IMR-90 (cell line): ENCODE results near the gene DYRK1A.

Experiments
- BHLHE40 ChIP-seq: fragments of 150-350 bp; IDR thresholded peaks from 2 replicates; pipeline ENCODE4 v1.6.1; 2016; ENCODE audit warnings: mild to moderate bottlenecking, low read depth, low read length
- CTCF ChIP-seq: conservative IDR thresholded peaks from 2 replicates; pipeline ENCODE4 v1.5.1; 2012; ENCODE audit warnings: mild to moderate bottlenecking, low read depth, low read length, improper control_type of control experiment
- MAZ ChIP-seq: IDR thresholded peaks from 2 replicates; pipeline ENCODE4 v1.6.1; 2012; ENCODE audit warnings: low read depth, mild to moderate bottlenecking, low read length, improper control_type of control experiment, moderate library complexity, borderline replicate concordance
- NFE2L2 ChIP-seq: fragments of 150-350 bp; IDR thresholded peaks from 2 replicates; pipeline ENCODE4 v1.6.1; 2016; ENCODE audit warnings: low read depth, mild to moderate bottlenecking, low read length
- POLR2A ChIP-seq: IDR thresholded peaks from 2 replicates; pipeline ENCODE4 v1.6.1; 2012; ENCODE audit warnings: mild to moderate bottlenecking, low read depth, low read length
- SMC3 ChIP-seq: fragments of 150-350 bp; IDR thresholded peaks from 2 replicates; pipeline ENCODE4 v1.6.1; 2016; ENCODE audit warnings: low read depth, mild to moderate bottlenecking, antibody characterized with exemption, low read length, moderate library complexity
- USF2 ChIP-seq: fragments of 150-350 bp; IDR thresholded peaks from 2 replicates; pipeline ENCODE4 v1.6.1; 2017; ENCODE audit warnings: mild to moderate bottlenecking, antibody characterized with exemption, low read length, low read depth

- TF ChIP-seq USF2 (no peak), SMC3 (no peak), MAZ (no peak), CTCF (no peak), POLR2A (no peak), BHLHE40 (no peak), NFE2L2 (no peak)
Observed at GRCh38 chr21:37562920-37563640, 196.5 kb downstream of the DYRK1A start.
